HEK293T (cell line): ENCODE results near the gene CYP19A1.

Experiments
- BHLHE40 ChIP-seq: fragments of 450-650 bp; IDR thresholded peaks from 2 replicates; pipeline ENCODE4 v1.6.1; 2016; ENCODE audit warnings: mild to moderate bottlenecking, moderate library complexity, borderline replicate concordance
- FOXM1 ChIP-seq: fragments of 450-650 bp; IDR thresholded peaks from 2 replicates; pipeline ENCODE4 v1.6.1; 2017; ENCODE audit warnings: mild to moderate bottlenecking, borderline replicate concordance
- SP1 ChIP-seq: fragments of 450-650 bp; IDR thresholded peaks from 2 replicates; pipeline ENCODE4 v1.6.1; 2017
- TF ChIP-seq, protein P1 (sequence below): fragments of 450-650 bp; IDR thresholded peaks from 2 replicates; pipeline ENCODE4 v1.6.1; 2016

DNA sequence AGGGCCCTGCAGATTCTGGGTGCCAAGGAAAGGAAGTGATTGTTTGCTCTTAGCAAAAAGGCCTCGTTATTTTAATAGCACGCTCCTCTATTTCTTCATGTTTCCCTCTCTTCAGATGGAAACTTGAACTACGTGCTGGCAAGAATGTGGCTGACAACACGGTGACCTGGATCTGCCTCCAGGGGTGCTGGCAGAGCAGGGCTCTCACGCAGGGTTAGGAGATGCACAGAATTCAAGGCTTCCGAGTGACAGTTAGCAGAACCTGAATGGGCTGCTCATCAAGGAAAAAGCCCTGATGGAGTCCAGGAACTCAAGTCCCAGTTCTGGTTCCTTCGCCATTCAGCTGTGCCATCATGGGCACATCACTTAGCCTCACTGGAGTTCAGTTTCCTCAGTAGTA is 22.7 kb downstream of the CYP19A1 start:
- no peak for TF ChIP-seq BHLHE40
- no peak for TF ChIP-seq FOXM1
- TF ChIP-seq SP1: no peak
- TF ChIP-seq, protein P1, sequence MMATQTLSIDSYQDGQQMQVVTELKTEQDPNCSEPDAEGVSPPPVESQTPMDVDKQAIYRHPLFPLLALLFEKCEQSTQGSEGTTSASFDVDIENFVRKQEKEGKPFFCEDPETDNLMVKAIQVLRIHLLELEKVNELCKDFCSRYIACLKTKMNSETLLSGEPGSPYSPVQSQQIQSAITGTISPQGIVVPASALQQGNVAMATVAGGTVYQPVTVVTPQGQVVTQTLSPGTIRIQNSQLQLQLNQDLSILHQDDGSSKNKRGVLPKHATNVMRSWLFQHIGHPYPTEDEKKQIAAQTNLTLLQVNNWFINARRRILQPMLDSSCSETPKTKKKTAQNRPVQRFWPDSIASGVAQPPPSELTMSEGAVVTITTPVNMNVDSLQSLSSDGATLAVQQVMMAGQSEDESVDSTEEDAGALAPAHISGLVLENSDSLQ: no peak
